Measurements from ENCODE around the gene PHF2.

Gene PHF2

GRCh38 chr9:93540305-93540704 is 36.1 kb upstream of the PHF2 start:
- Histone ChIP-seq H3K4me2 (ENCODE audit: low read depth, low read length) (no peak overlapping the region), H2AFZ (ENCODE audit: low read length) (no peak overlapping the region), H3K9ac (ENCODE audit: low read length) (no peak overlapping the region), H3K79me2 (ENCODE audit: low read length) (peaks cover 23% of the 10 kb centered on the region; the same call in 1 of the 2 replicates), H3K4me3 (ENCODE audit: low read length) (no peak overlapping the region), H4K20me1 (ENCODE audit: insufficient read depth, low read length) (no peaks in the 10 kb centered on the region), H3F3A (ENCODE audit: insufficient read depth, low read length) (no peaks in the 10 kb centered on the region), H3K27ac (ENCODE audit: low read length) (no peak overlapping the region), H3K27me3 (replicated peaks; ENCODE audit: insufficient read depth, low read length) (no peaks in the 10 kb centered on the region), H3K9me3 (replicated peaks; ENCODE audit: insufficient read depth, low read length) (no peaks in the 10 kb centered on the region), H3K36me3 (replicated peaks; ENCODE audit: insufficient read depth, low read length) (no peaks in the 10 kb centered on the region), H3K4me1 (ENCODE audit: low read length) (no peaks in the 10 kb centered on the region), H3K9me2 (replicated peaks; ENCODE audit: insufficient read depth, low read length) (no peaks in the 10 kb centered on the region)
- no peak for TF ChIP-seq EZH2 (optimal IDR thresholded peaks at IDR 0.05; ENCODE audit: low read depth, low read length)
- no peak for TF ChIP-seq CTCF (IDR thresholded peaks at IDR 0.05; ENCODE audit: low read length)
- no peak for TF ChIP-seq EZH2phosphoT487 (IDR thresholded peaks at IDR 0.05; ENCODE audit: low read length)
- no peak for DNase-seq

- Histone ChIP-seq H3K36me3 (replicated peaks; ENCODE audit: insufficient read depth, low read length) (no peaks in the 10 kb centered on the region), H3K27me3 (replicated peaks; ENCODE audit: insufficient read depth, low read length) (no peaks in the 10 kb centered on the region), H3K4me1 (ENCODE audit: low read length) (no peaks in the 10 kb centered on the region), H3K9ac (ENCODE audit: low read length) (no peak overlapping the region), H3K4me3 (ENCODE audit: low read length) (no peak overlapping the region), H3K9me3 (replicated peaks; ENCODE audit: insufficient read depth, low read length) (no peaks in the 10 kb centered on the region), H3K79me2 (ENCODE audit: low read length) (peaks cover 22% of the 10 kb centered on the region; the same call in 1 of the 2 replicates), H4K20me1 (ENCODE audit: insufficient read depth, low read length) (no peaks in the 10 kb centered on the region), H3F3A (ENCODE audit: insufficient read depth, low read length) (no peaks in the 10 kb centered on the region), H3K27ac (ENCODE audit: low read length) (no peak overlapping the region), H3K4me2 (ENCODE audit: low read depth, low read length) (no peak overlapping the region), H3K9me2 (replicated peaks; ENCODE audit: insufficient read depth, low read length) (no peaks in the 10 kb centered on the region), H2AFZ (ENCODE audit: low read length) (no peak overlapping the region)
- no peak for DNase-seq
- TF ChIP-seq EZH2 (optimal IDR thresholded peaks at IDR 0.05; ENCODE audit: low read depth, low read length) (no peak), CTCF (IDR thresholded peaks at IDR 0.05; ENCODE audit: low read length) (no peak), EZH2phosphoT487 (IDR thresholded peaks at IDR 0.05; ENCODE audit: low read length) (no peak)
Observed at GRCh38 chr9:93541005-93541404, 35.4 kb upstream of the PHF2 start.

- DNase-seq: no peak
- H3K36me3 ChIP-seq (replicated peaks; ENCODE audit: insufficient read depth, low read length): no peaks in the 10 kb centered on the region
- TF ChIP-seq EZH2phosphoT487 (IDR thresholded peaks at IDR 0.05; ENCODE audit: low read length) (no peak), CTCF (IDR thresholded peaks at IDR 0.05; ENCODE audit: low read length) (no peak), EZH2 (optimal IDR thresholded peaks at IDR 0.05; ENCODE audit: low read depth, low read length) (no peak)
Observed at GRCh38 chr9:93541581-93542349, 34.6 kb upstream of the PHF2 start.

More at GRCh38 chr9:93541581-93542349, 34.6 kb upstream of the PHF2 start:
- Histone ChIP-seq H3K4me1 (ENCODE audit: low read length) (no peaks in the 10 kb centered on the region), H3K9me3 (replicated peaks; ENCODE audit: insufficient read depth, low read length) (no peaks in the 10 kb centered on the region), H2AFZ (ENCODE audit: low read length) (no peak overlapping the region), H3K9me2 (replicated peaks; ENCODE audit: insufficient read depth, low read length) (no peaks in the 10 kb centered on the region), H3K4me3 (ENCODE audit: low read length) (no peak overlapping the region), H3K9ac (ENCODE audit: low read length) (no peak overlapping the region), H3K27me3 (replicated peaks; ENCODE audit: insufficient read depth, low read length) (no peaks in the 10 kb centered on the region), H3F3A (ENCODE audit: insufficient read depth, low read length) (no peaks in the 10 kb centered on the region), H3K27ac (ENCODE audit: low read length) (no peak overlapping the region), H3K79me2 (ENCODE audit: low read length) (0 out of 2 replicates have a peak, but pooled peaks cover 17% of the 10 kb centered on the region), H4K20me1 (ENCODE audit: insufficient read depth, low read length) (no peaks in the 10 kb centered on the region), H3K4me2 (ENCODE audit: low read depth, low read length) (no peak overlapping the region)
